ENCODE data around the gene MAP10.
A peak's percentile ranks its signal among the peaks of the same experiment; 100 is the strongest.

Gene MAP10

DNA sequence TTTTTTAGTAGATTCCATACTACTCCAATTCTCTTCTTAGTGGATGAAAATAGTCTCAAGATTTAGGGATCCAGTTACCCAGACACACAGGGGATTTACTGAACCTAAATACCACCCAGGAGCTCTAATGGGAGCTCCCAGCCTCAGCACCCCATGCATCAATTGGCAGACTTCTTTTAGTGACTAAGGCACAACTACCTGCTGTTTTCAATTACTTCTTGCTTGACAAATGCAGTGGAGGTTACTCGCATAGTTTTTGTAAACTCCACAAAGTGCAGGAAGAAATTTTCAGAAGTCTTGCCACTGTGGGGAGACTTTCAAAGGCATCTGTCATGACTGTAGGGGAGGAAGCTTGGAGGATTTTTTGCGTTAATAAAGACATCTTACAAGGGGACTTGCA is 35.5 kb upstream of the MAP10 start:
- no peak overlapping the region for H4K91ac ChIP-seq (ENCODE audit: low read length)
- H3K18ac ChIP-seq (ENCODE audit: low read depth in 1 of 2, low read length in 2 of 2), result no peak overlapping the region
- no peaks in the 10 kb centered on the region for H3K79me1 ChIP-seq (replicated peaks; ENCODE audit: low read length, poor library complexity, severe bottlenecking)

GRCh38 chr1:232773752-232774151 is 31.5 kb upstream of the MAP10 start:
- no peak overlapping the region for H3K27ac ChIP-seq (ENCODE audit: low read length, poor library complexity, severe bottlenecking)
- no peak overlapping the region for H3K18ac ChIP-seq (ENCODE audit: low read depth in 1 of 2, low read length in 2 of 2)
- no peak overlapping the region for H2AFZ ChIP-seq (ENCODE audit: low read depth, low read length)
- 62% methylated on average over 7 of the region's 9 CpGs for WGBS
- no peak for DNase-seq
- H2BK15ac ChIP-seq (ENCODE audit: low read depth, poor library complexity, severe bottlenecking), result no peak overlapping the region
- no peaks in the 10 kb centered on the region for H3K79me1 ChIP-seq (replicated peaks; ENCODE audit: low read length, poor library complexity, severe bottlenecking)
- H3K4me1 ChIP-seq (ENCODE audit: control insufficient read depth, insufficient read depth, low read depth, low read length), result peaks cover under 1% of the 10 kb centered on the region
- no peak overlapping the region for H3K4me2 ChIP-seq (ENCODE audit: low read length, poor library complexity, severe bottlenecking)
- no peak overlapping the region for H3K23ac ChIP-seq (ENCODE audit: low read length in 2 of 2)
- H3K4ac ChIP-seq (ENCODE audit: low read depth in 1 of 2, low read length in 2 of 2), result no peak overlapping the region
- no peak overlapping the region for H2BK5ac ChIP-seq (ENCODE audit: low read depth, low read length, poor library complexity, severe bottlenecking)
- H3K36me3 ChIP-seq (ENCODE audit: control insufficient read depth in 1 of 2, insufficient read depth in 2 of 2, low read depth in 1 of 2, low read length in 2 of 2), result no peaks in the 10 kb centered on the region
- no peak overlapping the region for H3K4me3 ChIP-seq (ENCODE audit: insufficient read depth in 1 of 2, low read depth in 1 of 2, low read length in 2 of 2)
- H2BK120ac ChIP-seq (ENCODE audit: low read depth, low read length), result no peak overlapping the region
- H3K14ac ChIP-seq (ENCODE audit: low read length in 2 of 2), result no peak overlapping the region
- H3K9me3 ChIP-seq (ENCODE audit: control insufficient read depth, low read length), result no peaks in the 10 kb centered on the region
- H2AK5ac ChIP-seq (ENCODE audit: low read length, severe bottlenecking), result no peak overlapping the region
- no peak overlapping the region for H3K9ac ChIP-seq (ENCODE audit: low read length)
- H4K91ac ChIP-seq (ENCODE audit: low read length), result no peak overlapping the region
- no peak overlapping the region for H4K8ac ChIP-seq (ENCODE audit: low read length)
- peak overlapping the region in 1 of 2 experiments; percentile 50 for H2BK12ac ChIP-seq (ENCODE audit: low read length in 2 of 2)
- H3K27me3 ChIP-seq (ENCODE audit: control insufficient read depth in 1 of 2, insufficient read depth in 1 of 2, low read length in 2 of 2), result no peaks in the 10 kb centered on the region

More for the DNA sequence above, 35.5 kb upstream of the MAP10 start:
- no peak for DNase-seq
- H3K4me2 ChIP-seq (ENCODE audit: low read length, poor library complexity, severe bottlenecking), result no peak overlapping the region
- no peak overlapping the region for H3K4ac ChIP-seq (ENCODE audit: low read depth in 1 of 2, low read length in 2 of 2)
- H2BK15ac ChIP-seq (ENCODE audit: low read depth, poor library complexity, severe bottlenecking), result no peak overlapping the region
- H3K9ac ChIP-seq (ENCODE audit: low read length), result no peak overlapping the region
- no peak overlapping the region for H3K14ac ChIP-seq (ENCODE audit: low read length in 2 of 2)
- no peak overlapping the region for H3K23ac ChIP-seq (ENCODE audit: low read length in 2 of 2)
- no peak overlapping the region for H2BK12ac ChIP-seq (ENCODE audit: low read length in 2 of 2)
- no peaks in the 10 kb centered on the region for H3K27me3 ChIP-seq (ENCODE audit: control insufficient read depth in 1 of 2, insufficient read depth in 1 of 2, low read length in 2 of 2)
- H2AFZ ChIP-seq (ENCODE audit: low read depth, low read length), result no peak overlapping the region
- no peak overlapping the region for H2AK5ac ChIP-seq (ENCODE audit: low read length, severe bottlenecking)
- 56% methylated on average over 2 of the region's 2 CpGs for WGBS
- no peak overlapping the region for H3K27ac ChIP-seq (ENCODE audit: low read length, poor library complexity, severe bottlenecking)
- H4K8ac ChIP-seq (ENCODE audit: low read length), result no peak overlapping the region
- no peaks in the 10 kb centered on the region for H3K36me3 ChIP-seq (ENCODE audit: control insufficient read depth in 1 of 2, insufficient read depth in 2 of 2, low read depth in 1 of 2, low read length in 2 of 2)
- H3K9me3 ChIP-seq (ENCODE audit: control insufficient read depth, low read length), result no peaks in the 10 kb centered on the region
- peaks cover 9% of the 10 kb centered on the region for H3K4me1 ChIP-seq (ENCODE audit: control insufficient read depth, insufficient read depth, low read depth, low read length)
- no peak overlapping the region for H2BK120ac ChIP-seq (ENCODE audit: low read depth, low read length)
- H2BK5ac ChIP-seq (ENCODE audit: low read depth, low read length, poor library complexity, severe bottlenecking), result no peak overlapping the region
- H3K4me3 ChIP-seq (ENCODE audit: insufficient read depth in 1 of 2, low read depth in 1 of 2, low read length in 2 of 2), result no peak overlapping the region

- H3K4me2 ChIP-seq (ENCODE audit: low read length, poor library complexity, severe bottlenecking), result no peak overlapping the region
- no peak overlapping the region for H2AK5ac ChIP-seq (ENCODE audit: low read length, severe bottlenecking)
- no peak overlapping the region for H3K18ac ChIP-seq (ENCODE audit: low read depth in 1 of 2, low read length in 2 of 2)
- no CpG with 5 or more reads among the region's 3 CpGs for WGBS
- H4K91ac ChIP-seq (ENCODE audit: low read length), result no peak overlapping the region
- no peak overlapping the region for H3K4me3 ChIP-seq (ENCODE audit: insufficient read depth in 1 of 2, low read depth in 1 of 2, low read length in 2 of 2)
- no peaks in the 10 kb centered on the region for H3K9me3 ChIP-seq (ENCODE audit: control insufficient read depth, low read length)
- DNase-seq, result no peak
- no peak overlapping the region for H4K8ac ChIP-seq (ENCODE audit: low read length)
- H3K23ac ChIP-seq (ENCODE audit: low read length in 2 of 2), result no peak overlapping the region
- H3K27me3 ChIP-seq (ENCODE audit: control insufficient read depth in 1 of 2, insufficient read depth in 1 of 2, low read length in 2 of 2), result no peaks in the 10 kb centered on the region
- no peak overlapping the region for H2BK12ac ChIP-seq (ENCODE audit: low read length in 2 of 2)
- H3K27ac ChIP-seq (ENCODE audit: low read length, poor library complexity, severe bottlenecking), result no peak overlapping the region
- no peaks in the 10 kb centered on the region for H3K4me1 ChIP-seq (ENCODE audit: control insufficient read depth, insufficient read depth, low read depth, low read length)
- H2BK5ac ChIP-seq (ENCODE audit: low read depth, low read length, poor library complexity, severe bottlenecking), result no peak overlapping the region
- no peak overlapping the region for H2BK120ac ChIP-seq (ENCODE audit: low read depth, low read length)
- no peak overlapping the region for H3K9ac ChIP-seq (ENCODE audit: low read length)
- no peaks in the 10 kb centered on the region for H3K79me1 ChIP-seq (replicated peaks; ENCODE audit: low read length, poor library complexity, severe bottlenecking)
- no peak overlapping the region for H2AFZ ChIP-seq (ENCODE audit: low read depth, low read length)
- no peak overlapping the region for H2BK15ac ChIP-seq (ENCODE audit: low read depth, poor library complexity, severe bottlenecking)
- no peak overlapping the region for H3K14ac ChIP-seq (ENCODE audit: low read length in 2 of 2)
- H3K4ac ChIP-seq (ENCODE audit: low read depth in 1 of 2, low read length in 2 of 2), result no peak overlapping the region
- no peaks in the 10 kb centered on the region for H3K36me3 ChIP-seq (ENCODE audit: control insufficient read depth in 1 of 2, insufficient read depth in 2 of 2, low read depth in 1 of 2, low read length in 2 of 2)
These were observed 28.6 kb upstream of the MAP10 start for GRCh38 chr1:232776526-232777106.

- Histone ChIP-seq H4K91ac (ENCODE audit: low read length) (no peak overlapping the region), H3K18ac (ENCODE audit: low read depth in 1 of 2, low read length in 2 of 2) (no peak overlapping the region), H3K9me3 (ENCODE audit: control insufficient read depth, low read length) (no peaks in the 10 kb centered on the region), H3K4me2 (ENCODE audit: low read length, poor library complexity, severe bottlenecking) (no peak overlapping the region), H3K4me1 (ENCODE audit: control insufficient read depth, insufficient read depth, low read depth, low read length) (no peaks in the 10 kb centered on the region), H3K27me3 (ENCODE audit: control insufficient read depth in 1 of 2, insufficient read depth in 1 of 2, low read length in 2 of 2) (no peaks in the 10 kb centered on the region), H3K27ac (ENCODE audit: low read length, poor library complexity, severe bottlenecking) (no peak overlapping the region), H3K14ac (ENCODE audit: low read length in 2 of 2) (no peak overlapping the region), H2AFZ (ENCODE audit: low read depth, low read length) (no peak overlapping the region), H2BK120ac (ENCODE audit: low read depth, low read length) (no peak overlapping the region), H4K8ac (ENCODE audit: low read length) (no peak overlapping the region), H3K4me3 (ENCODE audit: insufficient read depth in 1 of 2, low read depth in 1 of 2, low read length in 2 of 2) (no peak overlapping the region), H3K23ac (ENCODE audit: low read length in 2 of 2) (no peak overlapping the region), H2AK5ac (ENCODE audit: low read length, severe bottlenecking) (no peak overlapping the region), H3K79me1 (replicated peaks; ENCODE audit: low read length, poor library complexity, severe bottlenecking) (no peaks in the 10 kb centered on the region), H2BK12ac (ENCODE audit: low read length in 2 of 2) (no peak overlapping the region), H3K4ac (ENCODE audit: low read depth in 1 of 2, low read length in 2 of 2) (no peak overlapping the region), H3K9ac (ENCODE audit: low read length) (no peak overlapping the region), H2BK15ac (ENCODE audit: low read depth, poor library complexity, severe bottlenecking) (no peak overlapping the region), H2BK5ac (ENCODE audit: low read depth, low read length, poor library complexity, severe bottlenecking) (no peak overlapping the region), H3K36me3 (ENCODE audit: control insufficient read depth in 1 of 2, insufficient read depth in 2 of 2, low read depth in 1 of 2, low read length in 2 of 2) (no peaks in the 10 kb centered on the region)
- WGBS, result 96% methylated on average over 9 of the region's 9 CpGs
- no peak for DNase-seq
These were observed 24.9 kb upstream of the MAP10 start for GRCh38 chr1:232780354-232780753.
